Left ventricle myocardium inferior (tissue), 1 donor: ENCODE measurements around the gene TTLL5. TPM values are rescaled to one million over a fixed set of nuclear protein-coding genes. Genes with fewer than 3 reads are reported as not detected.

ENCODE experiments used
- DNase-seq: peaks from one replicate; pipeline ENCODE4 v3.0.0-alpha.2; 2020
- H3K27ac ChIP-seq: fragments of 200-600 bp; replicated peaks from 2 replicates; pipeline ENCODE4 v1.8.0; 2021
- H3K27me3 ChIP-seq: fragments of 200-600 bp; 2 replicates; pipeline ENCODE4 v1.8.0; 2021; ENCODE audit warnings: low read depth
- H3K36me3 ChIP-seq: fragments of 200-600 bp; 2 replicates; pipeline ENCODE4 v1.8.0; 2021
- H3K4me1 ChIP-seq: fragments of 200-600 bp; 2 replicates; pipeline ENCODE4 v1.8.0; 2021
- H3K4me3 ChIP-seq: fragments of 200-600 bp; 2 replicates; pipeline ENCODE4 v1.8.0; 2021; ENCODE audit warnings: mild to moderate bottlenecking, moderate library complexity
- H3K9me3 ChIP-seq: fragments of 200-600 bp; replicated peaks from 2 replicates; pipeline ENCODE4 v1.8.0; 2021
- CTCF ChIP-seq: fragments of 200-600 bp; IDR thresholded peaks from 2 replicates; pipeline ENCODE4 v1.8.0; 2021; ENCODE audit warnings: antibody characterized with exemption, mild to moderate bottlenecking, borderline replicate concordance
- intact Hi-C: fragments of 100-400 bp; cut with micrococcal nuclease; formaldehyde crosslinking; loops from one replicate; pipeline ENCODE4 v1.11.0; 2022
- total RNA-seq: library from RNA; stranded (reverse); fragmentation: NEBNext Ultra II Directional; extraction: Animal tissue kit (Norgen Biotek cat#: 25700); gene quantifications from one replicate; pipeline ENCODE4 v1.2.1, GENCODE V29; 2021
- donor health status: DM: no; HTN: yes; CAD: no; lungs with severe emphysema.

TTLL5 gene
- total RNA-seq, 1 donor from 2014 or later = 16.3 TPM

GRCh38 chr14:75835156-75835725 is 174.2 kb downstream of the TTLL5 start:
- Histone ChIP-seq H3K4me1 (peaks cover 28% of the 10 kb centered on the region), H3K27me3 (no peaks in the 10 kb centered on the region), H3K36me3 (peaks cover 7% of the 10 kb centered on the region), H3K9me3 (no peaks in the 10 kb centered on the region), H3K4me3 (no peak overlapping the region), H3K27ac (no peak overlapping the region)
- no peak for TF ChIP-seq CTCF
- DNase-seq = no peak
- intact Hi-C loops = no loop called here

GRCh38 chr14:75835737-75836136 is 174.7 kb downstream of the TTLL5 start:
- Histone ChIP-seq H3K4me1 (peaks cover 28% of the 10 kb centered on the region), H3K9me3 (no peaks in the 10 kb centered on the region), H3K27ac (no peak overlapping the region), H3K27me3 (no peaks in the 10 kb centered on the region), H3K36me3 (peaks cover 7% of the 10 kb centered on the region), H3K4me3 (no peak overlapping the region)
- no peak for DNase-seq
- no peak for TF ChIP-seq CTCF
- intact Hi-C loops = no loop called here

- Histone ChIP-seq H3K9me3 (no peaks in the 10 kb centered on the region), H3K27ac (no peak overlapping the region), H3K27me3 (no peaks in the 10 kb centered on the region), H3K36me3 (peaks cover 7% of the 10 kb centered on the region), H3K4me3 (no peak overlapping the region), H3K4me1 (peaks cover 14% of the 10 kb centered on the region)
- DNase-seq = no peak
- intact Hi-C loops = no loop called here
- TF ChIP-seq CTCF = no peak
Observed at GRCh38 chr14:75837151-75837787, 176.2 kb downstream of the TTLL5 start.

- no peaks in the 10 kb centered on the region for H3K27me3 ChIP-seq
- intact Hi-C loops = no loop called here
- no peak for DNase-seq
- no peaks in the 10 kb centered on the region for H3K9me3 ChIP-seq
- peaks cover 7% of the 10 kb centered on the region for H3K36me3 ChIP-seq
- no peak overlapping the region for H3K27ac ChIP-seq
- H3K4me3 ChIP-seq = no peak overlapping the region
- no peak for TF ChIP-seq CTCF
- peaks cover 6% of the 10 kb centered on the region for H3K4me1 ChIP-seq
Observed at GRCh38 chr14:75840911-75841310, 179.9 kb downstream of the TTLL5 start.

- TF ChIP-seq CTCF = no peak
- Histone ChIP-seq H3K36me3 (no peaks in the 10 kb centered on the region), H3K4me3 (no peak overlapping the region), H3K4me1 (peaks cover 6% of the 10 kb centered on the region), H3K27me3 (no peaks in the 10 kb centered on the region), H3K27ac (no peak overlapping the region), H3K9me3 (no peaks in the 10 kb centered on the region)
- DNase-seq = no peak
- intact Hi-C loops = no loop called here
Observed at GRCh38 chr14:75842551-75842950, 181.5 kb downstream of the TTLL5 start.
